ENCODE results near the gene KCTD2.
A peak's percentile ranks its signal among the peaks of the same experiment; 100 is the strongest.
"Not testable (repeated sequence)": the region's sequence is repeated elsewhere in the genome, so short reads cannot be mapped to it uniquely, and the experiment has no call there.

The KCTD2 gene, protein sequence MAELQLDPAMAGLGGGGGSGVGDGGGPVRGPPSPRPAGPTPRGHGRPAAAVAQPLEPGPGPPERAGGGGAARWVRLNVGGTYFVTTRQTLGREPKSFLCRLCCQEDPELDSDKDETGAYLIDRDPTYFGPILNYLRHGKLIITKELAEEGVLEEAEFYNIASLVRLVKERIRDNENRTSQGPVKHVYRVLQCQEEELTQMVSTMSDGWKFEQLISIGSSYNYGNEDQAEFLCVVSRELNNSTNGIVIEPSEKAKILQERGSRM

DNA sequence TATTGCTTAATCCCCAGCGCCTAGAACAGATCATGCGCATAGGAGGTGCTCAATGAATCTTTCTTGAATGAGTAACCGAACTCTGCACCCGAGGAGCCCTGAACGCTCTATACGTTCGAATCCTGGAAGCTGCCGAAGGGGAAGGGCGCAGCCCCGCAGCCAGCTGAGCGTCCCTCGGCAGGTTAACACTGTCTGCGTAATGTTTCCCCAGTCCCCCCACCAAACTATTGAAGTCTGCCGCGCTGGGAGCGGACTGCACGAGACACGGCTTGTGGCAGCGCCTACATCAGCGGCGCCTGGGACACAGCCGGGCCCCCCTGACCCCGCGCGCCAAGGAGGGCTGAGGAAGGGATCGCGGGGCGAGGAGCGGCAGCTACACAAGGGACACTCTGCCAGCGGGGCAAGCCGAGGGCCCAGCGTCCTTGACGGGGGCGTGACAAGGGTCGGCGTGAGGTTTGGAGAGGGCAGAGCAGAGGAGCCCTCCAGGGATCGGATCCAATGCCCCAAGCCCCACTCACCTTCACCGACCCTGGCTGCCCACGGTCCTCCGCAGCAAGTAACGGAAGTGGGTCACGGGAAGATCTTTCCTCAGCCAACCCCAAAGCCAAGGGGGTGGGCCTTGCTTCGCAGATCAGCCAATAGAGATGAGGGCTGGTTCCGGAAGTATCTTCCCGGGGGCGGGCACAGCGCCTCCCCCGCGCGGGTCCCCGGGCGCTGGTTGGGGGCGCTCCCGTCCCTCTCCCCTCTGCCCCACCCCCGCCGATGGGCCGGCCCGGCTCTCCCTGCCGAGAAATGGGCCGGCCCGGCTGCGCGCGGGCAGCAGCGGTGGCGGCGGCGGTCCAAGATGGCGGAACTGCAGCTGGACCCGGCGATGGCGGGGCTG, at the start of gene KCTD2, which contains the start of gene ATP5PD:
Gene KCTD2 (plus strand): TSS at position 819 of the 883 bp plus-strand sequence. CDS start 26 bp downstream, at position 845.
Gene ATP5PD (minus strand): TSS at position 563 of the 883 bp plus-strand sequence. CDS start 4,319 bp downstream, outside the sequence.
- DNase-seq (ENCODE audit: low read depth, low spot score), result peak; percentile 91

DNA sequence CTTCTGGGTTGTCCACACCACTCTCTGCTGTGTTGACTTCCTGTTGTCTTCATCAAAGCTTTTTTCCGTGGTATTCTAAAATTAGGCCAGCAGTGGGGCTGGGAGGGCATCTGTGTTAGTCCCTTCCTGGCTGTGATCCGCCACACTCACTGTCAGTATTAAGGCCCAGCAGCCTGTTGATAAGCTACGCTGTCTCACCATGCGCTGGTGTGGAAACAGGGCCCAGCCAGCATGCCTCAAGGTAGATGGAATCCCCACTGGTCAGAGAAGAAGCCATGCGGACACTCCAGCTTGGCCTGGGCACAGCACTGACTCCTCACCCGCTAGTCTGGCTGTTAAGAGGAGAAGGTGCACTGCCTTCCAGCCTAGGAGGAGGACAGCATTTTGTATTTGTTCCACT, 48.2 kb upstream of the KCTD2 start:
- DNase-seq (ENCODE audit: low read depth, low spot score), result no peak

DNA sequence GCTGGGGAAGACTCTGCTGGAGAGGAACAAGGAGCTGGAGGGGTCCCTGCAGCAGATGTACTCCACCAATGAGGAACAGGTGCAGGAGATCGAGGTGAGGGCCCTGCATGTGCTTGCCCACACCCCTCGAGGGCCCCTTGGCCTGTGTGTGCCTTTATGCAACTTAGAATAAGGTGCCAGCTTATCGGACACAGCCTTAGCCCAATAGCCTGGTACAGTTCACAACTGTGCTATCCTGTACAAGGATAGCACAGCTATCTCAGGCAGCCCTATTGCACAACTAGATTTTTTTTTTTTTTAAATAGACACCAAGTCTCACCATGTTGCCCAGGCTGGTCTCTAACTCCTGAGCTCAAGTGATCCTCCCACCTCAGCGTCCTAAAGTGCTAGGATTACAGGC, 47.5 kb upstream of the KCTD2 start:
- no peak for DNase-seq (ENCODE audit: low read depth, low spot score)

DNA sequence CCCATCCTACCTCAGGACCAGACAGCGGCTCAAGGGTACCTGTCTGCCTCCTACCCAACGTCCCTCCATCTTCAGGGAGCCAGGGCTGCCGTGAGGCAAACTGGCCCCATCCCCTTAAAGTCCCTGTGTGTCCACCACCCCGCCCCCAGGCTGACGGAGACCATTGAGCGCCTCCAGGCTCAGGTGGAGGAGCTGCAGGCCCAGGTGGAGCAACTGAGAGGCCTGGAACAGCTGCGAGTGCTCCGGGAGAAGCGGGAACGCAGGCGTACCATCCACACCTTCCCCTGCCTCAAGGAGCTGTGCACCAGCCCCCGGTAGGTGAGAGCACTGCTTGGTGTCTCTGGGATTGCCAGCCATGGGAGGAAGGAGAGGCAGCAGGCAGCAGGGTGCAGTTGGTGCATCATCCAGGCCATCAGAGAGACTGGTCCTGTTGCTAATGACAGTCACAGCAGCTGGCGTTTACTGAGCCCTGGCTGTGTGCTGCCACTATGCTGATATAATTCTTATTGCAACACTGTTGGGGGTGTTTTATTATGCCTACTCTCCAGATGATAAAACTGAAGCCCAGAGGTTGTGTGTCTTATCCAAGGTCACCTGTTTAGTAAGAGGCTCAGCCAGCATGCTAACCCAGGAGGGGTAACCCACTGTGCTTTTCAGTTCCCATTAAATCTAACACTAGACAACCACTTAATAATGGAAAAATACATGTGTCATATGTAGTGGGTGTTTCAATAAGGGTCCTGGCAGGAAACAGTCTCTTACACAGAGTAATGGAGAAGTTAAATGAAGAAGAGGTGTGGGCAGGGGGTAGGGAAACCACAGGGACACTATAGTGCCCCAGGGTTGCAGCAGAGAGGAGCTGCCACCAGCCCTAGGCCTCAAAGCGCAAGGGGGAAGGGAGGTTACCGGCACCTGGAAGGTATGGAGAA, 44.8 kb upstream of the KCTD2 start:
- DNase-seq (ENCODE audit: low read depth, low spot score), result no peak

DNA sequence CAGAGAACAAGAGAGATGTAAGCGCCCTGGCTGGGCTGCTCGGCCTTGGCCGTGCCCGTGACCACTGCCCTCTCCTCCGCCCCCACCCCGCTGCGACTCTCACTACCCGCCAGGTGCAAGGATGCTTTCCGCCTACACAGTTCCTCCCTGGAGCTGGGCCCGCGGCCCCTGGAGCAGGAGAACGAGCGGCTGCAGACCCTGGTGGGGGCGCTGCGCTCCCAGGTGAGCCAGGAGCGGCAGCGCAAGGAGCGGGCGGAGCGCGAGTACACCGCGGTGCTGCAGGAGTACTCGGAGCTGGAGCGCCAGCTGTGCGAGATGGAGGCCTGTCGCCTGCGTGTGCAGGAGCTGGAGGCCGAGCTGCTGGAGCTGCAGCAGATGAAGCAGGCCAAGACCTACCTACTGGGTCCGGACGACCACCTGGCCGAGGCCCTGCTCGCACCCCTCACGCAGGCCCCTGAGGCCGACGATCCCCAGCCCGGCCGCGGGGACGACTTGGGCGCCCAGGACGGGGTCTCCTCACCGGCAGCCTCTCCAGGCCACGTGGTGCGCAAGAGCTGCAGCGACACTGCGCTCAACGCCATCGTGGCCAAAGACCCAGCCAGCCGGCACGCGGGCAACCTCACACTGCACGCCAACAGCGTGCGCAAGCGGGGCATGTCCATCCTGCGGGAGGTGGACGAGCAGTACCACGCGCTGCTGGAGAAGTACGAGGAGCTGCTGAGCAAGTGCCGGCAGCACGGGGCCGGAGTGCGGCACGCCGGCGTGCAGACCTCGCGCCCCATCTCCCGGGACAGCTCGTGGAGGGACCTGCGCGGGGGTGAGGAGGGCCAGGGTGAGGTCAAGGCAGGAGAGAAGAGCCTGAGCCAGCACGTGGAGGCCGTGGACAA, 43.7 kb upstream of the KCTD2 start:
- no peak for DNase-seq (ENCODE audit: low read depth, low spot score)

DNA sequence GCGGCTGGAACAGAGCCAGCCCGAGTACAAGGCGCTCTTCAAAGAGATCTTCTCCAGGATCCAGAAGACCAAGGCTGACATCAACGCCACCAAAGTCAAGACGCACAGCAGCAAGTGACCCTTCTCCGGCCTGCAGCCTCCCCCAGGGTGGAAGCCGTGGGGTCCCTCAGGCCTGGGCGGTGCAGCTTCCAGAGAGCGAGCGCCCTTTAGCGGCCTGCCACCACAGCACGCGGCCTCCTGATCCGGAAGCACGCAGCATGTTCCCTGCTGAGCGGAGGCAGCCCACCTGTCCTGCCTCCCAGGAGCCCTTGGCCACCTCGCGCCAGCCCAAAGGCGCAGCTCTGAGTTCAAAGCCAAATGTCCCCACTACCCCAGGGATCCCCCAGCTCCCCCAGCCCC, 43.1 kb upstream of the KCTD2 start:
- no peak for DNase-seq (ENCODE audit: low read depth, low spot score)

DNA sequence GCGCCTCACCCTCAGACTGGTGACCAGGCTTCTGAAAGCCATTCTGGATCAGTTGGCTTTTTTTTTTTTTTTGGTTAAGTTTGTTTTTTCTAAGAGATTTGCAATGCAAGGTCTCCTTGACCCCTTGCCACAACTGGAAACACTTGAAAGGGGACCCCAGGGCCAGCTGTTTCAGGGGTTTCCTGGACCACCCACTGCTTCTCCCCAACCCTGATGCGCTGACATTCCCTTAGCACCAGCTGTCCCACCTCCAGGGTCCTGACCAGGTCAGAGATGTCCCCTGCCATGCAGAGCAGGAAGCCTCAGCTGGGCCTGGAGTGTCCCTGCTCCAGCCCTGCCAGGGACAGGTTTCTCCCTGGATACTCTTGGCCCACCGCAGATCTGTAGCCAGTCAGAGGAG, 42.7 kb upstream of the KCTD2 start:
- no peak for DNase-seq (ENCODE audit: low read depth, low spot score)

DNA sequence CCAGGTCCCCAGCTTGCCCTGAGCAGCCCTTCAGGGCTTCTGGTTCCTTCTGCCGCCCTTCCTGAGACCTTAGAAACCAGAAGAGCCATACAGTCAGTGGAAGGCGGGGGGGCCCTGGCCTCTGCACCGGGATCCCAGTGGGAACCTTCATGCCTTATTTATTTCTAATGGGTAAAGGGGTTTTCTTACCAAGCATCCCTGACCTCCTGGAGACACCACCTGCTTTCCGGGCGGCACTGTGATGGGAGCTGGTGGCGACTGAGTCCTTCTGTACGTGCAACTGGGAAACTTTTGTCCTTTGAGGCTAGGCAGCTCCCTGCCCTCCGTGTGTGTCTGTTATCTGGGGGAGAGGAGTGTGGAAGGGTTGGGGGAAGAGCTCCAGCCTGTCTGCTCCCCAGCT, 41.7 kb upstream of the KCTD2 start:
- no peak for DNase-seq (ENCODE audit: low read depth, low spot score)

DNA sequence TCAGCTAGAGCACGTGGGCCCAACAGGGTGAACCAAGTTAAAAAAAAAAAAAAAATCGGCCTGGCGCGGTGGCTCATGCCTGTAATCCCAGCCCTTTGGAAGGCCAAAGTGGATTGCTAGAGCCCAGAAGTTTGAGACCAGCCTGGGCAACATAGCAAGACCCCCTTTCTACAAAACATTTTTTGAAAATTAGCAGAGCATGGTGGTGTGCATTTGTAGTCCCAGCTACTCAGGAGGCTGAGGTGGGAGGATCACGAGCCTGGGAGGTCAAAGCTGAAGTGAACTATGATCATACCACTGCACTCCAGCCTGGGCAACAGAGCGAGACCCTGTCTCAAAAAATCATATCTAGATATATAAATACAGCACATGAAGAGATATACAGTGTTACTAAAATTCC, 40.9 kb upstream of the KCTD2 start:
- not testable (repeated sequence) for DNase-seq (ENCODE audit: low read depth, low spot score)

DNA sequence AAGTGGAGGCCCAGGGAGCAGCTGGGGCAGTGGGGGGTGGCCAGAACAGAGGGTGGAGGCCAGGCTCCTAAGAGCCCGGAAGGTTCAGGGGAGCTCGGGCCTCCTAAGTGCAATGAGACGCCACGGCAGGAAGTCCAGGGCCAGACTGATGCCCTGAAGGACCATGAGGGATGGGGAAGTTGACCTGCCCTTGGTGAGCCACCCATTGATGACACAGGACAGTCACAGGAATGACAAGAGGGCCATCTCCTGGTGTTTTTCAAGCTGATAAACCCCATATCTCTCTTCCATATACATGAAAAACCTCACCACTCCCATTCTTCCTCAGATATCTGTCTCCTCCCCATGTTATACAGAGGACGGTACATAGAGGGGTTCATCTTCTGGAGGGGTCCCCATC, 40.4 kb upstream of the KCTD2 start:
- no peak for DNase-seq (ENCODE audit: low read depth, low spot score)

DNA sequence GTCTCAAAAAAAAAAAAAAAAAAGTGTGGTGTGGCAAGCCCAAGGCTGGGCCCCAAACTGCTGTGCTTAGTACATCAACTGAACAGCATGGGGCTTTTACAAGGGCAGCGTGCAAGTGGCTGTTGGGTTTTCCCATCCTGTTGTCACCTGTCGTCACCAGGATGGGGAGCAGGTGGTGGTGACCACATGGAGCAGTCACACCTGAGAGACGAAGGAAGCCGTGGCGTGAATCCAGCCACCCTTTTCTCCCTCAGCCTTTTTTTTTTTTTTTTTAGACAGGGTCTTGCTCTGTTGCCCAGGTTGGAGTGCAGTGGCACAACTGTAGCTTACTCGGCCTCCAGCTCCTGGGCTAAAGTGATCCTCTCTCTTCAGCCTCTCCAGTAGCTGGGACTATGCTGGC, 38.7 kb upstream of the KCTD2 start:
- DNase-seq (ENCODE audit: low read depth, low spot score), result no peak

DNA sequence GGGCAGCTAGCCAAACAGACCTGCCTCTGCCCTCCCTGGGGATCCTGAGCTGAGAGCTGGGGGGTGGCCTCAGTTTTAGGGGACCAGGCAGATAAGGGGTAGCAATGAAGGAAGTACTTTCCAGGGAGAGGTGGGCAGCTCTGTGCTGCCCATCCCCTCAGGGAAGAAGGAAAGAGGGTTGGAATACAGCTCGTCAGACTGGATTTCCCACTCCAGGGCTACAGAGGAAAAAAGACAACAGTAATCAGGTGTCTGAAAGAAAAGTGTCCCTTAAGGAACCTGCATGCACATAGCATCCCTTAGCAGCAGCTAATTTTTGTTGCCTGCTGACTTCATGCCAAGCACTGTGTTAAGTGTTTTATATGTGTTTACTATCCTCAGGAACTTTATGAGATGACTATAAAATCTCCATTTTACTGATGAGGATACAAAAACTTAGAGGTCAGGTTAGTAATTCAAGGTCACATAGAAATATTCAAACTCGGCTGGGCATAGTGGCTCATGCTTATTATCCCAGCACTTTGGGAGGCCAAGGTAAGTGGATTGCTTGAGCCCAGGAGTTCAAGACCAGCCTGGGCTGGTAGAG, 37.8 kb upstream of the KCTD2 start:
- DNase-seq (ENCODE audit: low read depth, low spot score), result no peak

DNA sequence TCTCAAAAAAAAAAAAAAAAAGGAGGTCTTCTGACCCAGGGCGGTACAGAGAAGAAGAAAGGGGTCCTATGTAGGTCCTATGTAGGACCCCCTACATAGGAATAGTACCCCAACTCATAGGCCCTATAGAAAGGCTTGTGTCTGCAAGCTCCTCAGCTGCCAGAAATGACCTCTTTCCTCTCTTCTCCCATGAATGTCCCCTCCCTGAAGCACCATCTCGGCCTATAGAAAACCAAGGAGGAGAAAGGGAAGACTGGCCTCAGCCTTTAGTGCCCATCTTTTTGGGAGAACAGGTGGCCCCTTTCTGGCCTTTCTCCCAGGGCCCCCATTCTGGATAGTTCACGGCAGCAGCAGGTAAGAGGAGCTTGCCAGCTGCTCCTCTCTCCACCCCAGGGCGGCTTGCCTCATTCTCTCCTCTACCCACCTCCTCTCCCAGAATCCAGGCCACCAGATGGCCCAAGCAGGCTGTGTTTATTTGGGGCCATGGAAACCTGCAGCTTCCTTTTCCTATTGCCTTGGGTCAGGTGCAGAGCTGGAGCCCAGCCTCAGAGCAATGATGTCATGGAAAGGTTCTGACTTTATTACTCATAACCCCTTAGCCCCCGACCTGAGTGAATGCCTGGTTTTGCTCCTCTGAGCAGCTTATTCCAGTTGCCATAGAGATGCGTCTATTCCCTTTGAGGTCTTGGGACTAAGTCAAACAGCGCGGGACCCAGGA, 36.2 kb upstream of the KCTD2 start:
- DNase-seq (ENCODE audit: low read depth, low spot score), result no peak

DNA sequence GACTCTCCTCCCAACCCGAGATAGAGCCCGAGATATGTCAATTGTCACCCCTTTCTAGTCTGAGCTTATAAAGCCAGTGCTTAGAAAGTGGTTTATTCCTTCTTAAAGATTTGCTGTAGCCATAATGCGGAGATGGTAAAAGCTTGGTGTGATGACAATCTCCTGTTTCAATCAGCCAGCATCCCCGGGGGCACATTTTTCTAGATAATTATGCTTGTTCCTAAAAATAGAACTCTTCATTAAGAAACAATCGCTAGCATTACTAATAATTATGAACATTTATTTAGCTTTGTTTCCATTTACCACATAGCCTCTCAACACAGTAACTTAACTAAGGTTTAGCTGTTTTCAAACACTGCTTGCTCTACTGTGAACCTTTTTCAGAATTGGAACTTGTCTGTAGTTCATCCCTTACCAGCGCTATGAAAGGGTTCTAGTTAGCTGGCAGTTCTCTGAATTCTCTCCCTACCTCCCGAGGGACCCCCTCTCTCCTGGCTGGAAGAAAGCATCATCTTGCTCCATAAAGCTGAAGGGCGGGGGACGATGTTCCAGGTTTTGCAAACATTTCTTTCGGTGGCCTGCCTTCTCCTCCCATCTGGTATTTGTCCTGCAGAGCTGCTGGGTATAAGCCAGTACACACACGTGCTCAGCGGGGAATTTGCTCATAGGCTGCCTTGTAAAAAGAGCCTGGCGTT, 35.5 kb upstream of the KCTD2 start:
- no peak for DNase-seq (ENCODE audit: low read depth, low spot score)

DNA sequence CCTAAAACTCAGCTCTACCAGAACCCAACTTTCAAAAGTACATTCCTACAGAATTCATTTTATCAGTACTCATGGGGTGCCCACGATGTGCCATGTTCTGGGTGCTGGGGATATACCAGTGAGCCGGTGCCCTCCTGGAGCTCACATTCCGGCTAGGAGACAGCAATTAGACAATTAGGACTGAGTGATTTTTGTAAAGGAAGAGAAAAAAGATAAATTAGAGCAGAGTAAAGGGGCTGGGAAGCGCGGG, 35.0 kb upstream of the KCTD2 start:
- DNase-seq (ENCODE audit: low read depth, low spot score), result no peak

DNA sequence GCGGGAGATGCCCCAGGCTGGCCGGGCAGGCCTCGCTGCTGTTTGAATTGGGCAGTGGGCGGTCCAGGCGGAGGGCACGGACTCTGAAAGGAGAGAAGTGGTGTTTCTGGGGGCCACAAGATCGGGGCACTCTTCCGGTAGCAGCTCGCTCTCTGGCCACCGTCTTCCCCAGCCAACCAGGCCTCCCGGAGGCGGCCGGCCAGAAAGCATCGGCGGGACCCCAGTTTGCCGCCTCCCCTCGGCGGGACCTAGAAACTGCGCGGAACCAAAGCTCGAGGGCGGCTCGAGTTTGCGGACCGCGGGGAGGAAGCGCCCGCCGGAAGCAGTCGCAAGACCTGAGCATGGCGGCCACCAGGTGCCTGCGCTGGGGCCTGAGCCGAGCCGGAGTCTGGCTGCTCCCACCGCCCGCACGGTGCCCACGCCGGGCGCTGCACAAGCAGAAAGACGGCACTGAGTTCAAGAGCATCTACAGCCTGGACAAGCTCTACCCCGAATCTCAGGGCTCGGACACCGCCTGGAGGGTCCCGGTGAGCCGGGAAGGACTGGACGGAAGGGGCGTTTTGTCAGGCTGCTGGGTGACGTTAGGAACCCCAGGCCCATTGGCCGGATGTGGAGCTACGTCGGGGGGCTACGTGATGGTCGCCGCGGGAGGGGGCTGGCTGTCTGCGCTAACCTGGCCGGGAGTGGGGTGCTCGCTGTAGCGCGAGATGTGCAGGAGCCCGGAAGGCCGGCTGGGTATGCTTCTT, 34.5 kb upstream of the KCTD2 start, which contains the start of gene MRPL58:
Gene MRPL58 (plus strand): TSS at position 325 of the 746 bp plus-strand sequence. CDS start 17 bp downstream, at position 342.
- DNase-seq (ENCODE audit: low read depth, low spot score), result peak; percentile 66

DNA sequence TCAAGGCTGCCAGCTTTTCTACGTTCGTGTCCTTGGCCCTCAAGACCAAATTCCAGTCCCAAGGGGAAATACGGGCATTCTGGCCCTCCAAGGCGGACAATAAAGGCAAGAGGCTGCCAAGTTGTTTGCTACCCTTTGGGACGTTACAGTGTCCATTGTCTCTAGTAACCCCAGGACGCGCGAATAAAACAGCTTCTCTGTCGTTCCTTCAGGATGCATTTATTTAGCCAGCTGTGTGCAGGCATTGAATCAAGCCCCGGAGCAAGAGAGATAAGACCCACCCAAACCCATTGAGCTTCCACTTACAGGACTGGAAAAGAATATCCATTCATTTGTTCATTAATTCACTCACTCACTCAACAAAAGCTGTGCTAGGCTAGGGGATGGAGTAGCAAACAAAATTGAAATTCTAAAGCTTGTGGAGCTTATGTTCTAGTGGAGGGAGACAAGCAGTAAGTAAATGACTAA, 33.9 kb upstream of the KCTD2 start:
- DNase-seq (ENCODE audit: low read depth, low spot score), result no peak

DNA sequence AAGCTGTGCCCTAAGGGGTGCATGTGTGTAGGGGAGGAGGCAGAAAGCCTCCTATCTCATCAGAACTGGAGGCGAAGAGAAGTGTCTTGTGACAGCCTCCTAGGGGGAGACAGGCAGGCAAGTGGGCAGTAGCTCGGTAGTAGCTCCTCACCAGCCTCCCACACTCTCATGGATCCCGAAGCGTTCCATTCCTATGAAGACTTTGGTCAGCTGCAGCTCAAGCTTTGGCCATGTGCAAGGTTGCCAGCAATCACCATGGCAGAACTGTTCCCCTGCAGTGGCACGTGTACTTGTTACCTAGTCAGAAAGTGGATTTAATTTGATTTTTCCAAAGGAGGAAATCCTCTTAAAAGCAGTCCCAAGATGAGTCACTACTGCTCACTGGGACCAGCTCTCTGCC, 27.9 kb upstream of the KCTD2 start:
- DNase-seq (ENCODE audit: low read depth, low spot score), result no peak

All from activated naive CD8-positive, alpha-beta T cell treated with anti-CD3 and anti-CD28 coated beads, Interleukin-2, amount 50 U/mL, for 16 hours (primary cell).